CD14-positive monocyte (primary cell): Measurements from ENCODE around the gene IGFN1. TPM values are rescaled to one million over a fixed set of nuclear protein-coding genes. Genes with fewer than 3 reads are reported as not detected.

Experiments used
- DNase-seq, 3 donors: peaks; one replicate each; pipeline ENCODE4 v3.0.0-alpha.2; 2011 to 2022
- H2AFZ ChIP-seq: 2 replicates; pipeline ENCODE4 v1.6.0; 2012; ENCODE audit warnings: mild to moderate bottlenecking, low read depth, low read length, inconsistent platforms; ENCODE audit not compliant: insufficient read depth, poor library complexity, severe bottlenecking
- H3K27ac ChIP-seq, 2 donors: 1 replicate in 1 of 2; 2 replicates in 1 of 2; pipeline ENCODE4 v1.5.1; 2012 to 2013; ENCODE audit warnings: low read length in 2 of 2, control low read depth in 1 of 2, inconsistent platforms in 1 of 2, low read depth in 1 of 2, mild to moderate bottlenecking in 1 of 2
- H3K27me3 ChIP-seq, 2 donors: one replicate each; pipeline versions ENCODE4 v1.6.0 to v1.6.1; 2011 to 2013; ENCODE audit warnings: low read length in 2 of 2; ENCODE audit not compliant: control insufficient read depth in 2 of 2, insufficient read depth in 2 of 2
- H3K36me3 ChIP-seq, 2 donors: replicated peaks in 1 of 2; 1 replicate in 1 of 2; 2 replicates in 1 of 2; pipeline versions ENCODE4 v1.5.1 to v1.6.1; 2012 to 2013; ENCODE audit warnings: low read length in 2 of 2, control low read depth in 1 of 2, inconsistent platforms in 1 of 2, mild to moderate bottlenecking in 1 of 2; ENCODE audit not compliant: insufficient read depth in 2 of 2, control insufficient read depth in 1 of 2
- H3K4me1 ChIP-seq, 2 donors: 1 replicate in 1 of 2; 2 replicates in 1 of 2; pipeline versions ENCODE4 v1.5.1 to v1.6.1; 2012 to 2013; ENCODE audit warnings: low read length in 2 of 2, control low read depth in 1 of 2, inconsistent platforms in 1 of 2, mild to moderate bottlenecking in 1 of 2, moderate library complexity in 1 of 2; ENCODE audit not compliant: insufficient read depth in 2 of 2, control insufficient read depth in 1 of 2
- H3K4me2 ChIP-seq: replicated peaks from 2 replicates; pipeline ENCODE3; 2012; ENCODE audit warnings: low read length, moderate library complexity, mild to moderate bottlenecking; ENCODE audit not compliant: poor library complexity, severe bottlenecking; ENCODE audit errors: extremely low read depth
- H3K4me3 ChIP-seq, 3 experiments: fragments of 200-600 bp in 1 of 3; sonication (generic) in 1 of 3; replicated peaks in 1 of 3; 1 replicate in 2 of 3; 2 replicates in 1 of 3; pipeline ENCODE4 v1.5.1; 2011 to 2013; ENCODE audit warnings: low read length in 3 of 3, mild to moderate bottlenecking in 3 of 3, control low read depth in 2 of 3, low read depth in 2 of 3, inconsistent platforms in 1 of 3, moderate library complexity in 1 of 3
- H3K79me2 ChIP-seq: 2 replicates; pipeline ENCODE4 v1.6.0; 2012; ENCODE audit warnings: mild to moderate bottlenecking, control low read depth, inconsistent platforms, low read length, moderate library complexity; ENCODE audit not compliant: insufficient read depth
- H3K9ac ChIP-seq: 2 replicates; pipeline ENCODE4 v1.6.0; 2017; ENCODE audit warnings: low read length, mild to moderate bottlenecking; ENCODE audit not compliant: insufficient read depth, poor library complexity, severe bottlenecking
- H3K9me3 ChIP-seq, 2 donors: replicated peaks in 1 of 2; 1 replicate in 1 of 2; 2 replicates in 1 of 2; pipeline versions ENCODE4 v1.5.1 to v1.6.1; 2012 to 2013; ENCODE audit warnings: low read length in 2 of 2, control low read depth in 1 of 2; ENCODE audit not compliant: control insufficient read depth in 1 of 2, insufficient read depth in 1 of 2
- H4K20me1 ChIP-seq: 2 replicates; pipeline ENCODE4 v1.6.0; 2012; ENCODE audit warnings: mild to moderate bottlenecking, low read length, control low read depth, moderate library complexity; ENCODE audit not compliant: insufficient read depth
- H3K27ac Mint-ChIP-seq, 7 donors: one replicate each; pipeline ENCODE4 v1.8.0; 2020; ENCODE audit warnings: mild to moderate bottlenecking in 7 of 7, mixed read lengths in 7 of 7, moderate library complexity in 6 of 7, inconsistent platforms in 2 of 7
- H3K27me3 Mint-ChIP-seq, 3 donors: one replicate each; pipeline ENCODE4 v1.8.0; 2021 to 2022; ENCODE audit warnings: low read depth in 3 of 3, mild to moderate bottlenecking in 3 of 3, mixed read lengths in 3 of 3, moderate library complexity in 3 of 3, inconsistent platforms in 1 of 3
- H3K36me3 Mint-ChIP-seq, 2 donors: one replicate each; pipeline ENCODE4 v1.8.0; 2020; ENCODE audit warnings: mixed read lengths in 2 of 2, inconsistent platforms in 1 of 2, mild to moderate bottlenecking in 1 of 2
- H3K4me1 Mint-ChIP-seq: one replicate; pipeline ENCODE4 v1.8.0; 2020; ENCODE audit warnings: mild to moderate bottlenecking, mixed read lengths
- H3K4me3 Mint-ChIP-seq, 2 donors: one replicate each; pipeline ENCODE4 v1.8.0; 2020; ENCODE audit warnings: mild to moderate bottlenecking in 2 of 2, mixed read lengths in 2 of 2, moderate library complexity in 1 of 2
- H3K9me3 Mint-ChIP-seq, 7 donors: one replicate each; pipeline ENCODE4 v1.8.0; 2020 to 2022; ENCODE audit warnings: mixed read lengths in 7 of 7, mild to moderate bottlenecking in 6 of 7, moderate library complexity in 6 of 7, inconsistent platforms in 2 of 7
- WGBS: methylation state at CpG from one replicate; pipeline ENCODE4 v1.1.5; 2013; ENCODE audit warnings: missing lambda C conversion rate; ENCODE audit not compliant: insufficient coverage; 5-methylcytosine and 5-hydroxymethylcytosine counted together
- intact Hi-C, 2 donors: fragments of 100-400 bp; cut with micrococcal nuclease; formaldehyde crosslinking; loops; one replicate each; pipeline versions ENCODE4 v1.15.0 to v1.15.1; 2023
- polyA plus RNA-seq, 3 donors: library from polyadenylated mRNA; depleted of rRNA in 1 of 3; unstranded in 2 of 3; stranded (reverse) in 1 of 3; fragments of 300-500 nt in 2 of 3; fragments of >200 nt in 1 of 3; fragmentation: Illumina TruSeq in 2 of 3; gene quantifications; 1 replicate in 2 of 3; 2 replicates in 1 of 3; pipeline ENCODE4 v1.2.3, GENCODE V29; 2012 to 2021
- TF ChIP-seq, protein P1 (sequence below): fragments of 200-600 bp; IDR thresholded peaks from one replicate; pipeline ENCODE4 v1.8.0; 2022; ENCODE audit warnings: antibody characterized with exemption, mild to moderate bottlenecking

IGFN1 gene
- polyA plus RNA-seq, 3 donors: not detected

DNA sequence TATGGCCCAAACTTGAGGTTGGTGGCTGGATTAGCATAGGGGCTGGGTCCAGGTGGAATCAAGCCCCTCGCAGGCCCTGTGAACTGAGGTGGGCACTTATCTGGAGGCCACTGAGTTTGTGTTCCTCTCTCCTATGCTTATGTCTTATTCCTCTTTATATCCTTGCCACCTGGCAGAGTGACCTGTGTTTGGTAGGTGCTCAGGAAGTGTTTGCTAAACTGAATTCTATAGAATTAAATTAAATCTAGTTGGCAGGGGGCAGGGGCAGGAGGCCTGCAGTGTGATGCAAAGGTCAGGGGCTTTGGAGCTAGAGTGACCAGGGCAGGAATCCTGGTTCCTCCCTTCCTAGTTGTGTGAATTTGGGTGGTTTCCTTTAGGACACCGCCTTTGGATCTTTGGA, 35.3 kb upstream of the IGFN1 start:
- Histone ChIP-seq H4K20me1 (no peaks in the 10 kb centered on the region), H3K9me3 (no peaks in the 10 kb centered on the region), H3K27me3 (no peaks in the 10 kb centered on the region), H2AFZ (no peak overlapping the region), H3K36me3 (peaks cover 6 to 18% of the 10 kb centered on the region in 2 donors), H3K4me3 (no peak overlapping the region), H3K9ac (no peak overlapping the region), H3K27ac (no peak overlapping the region), H3K79me2 (peaks cover 3% of the 10 kb centered on the region), H3K4me1 (peaks cover 14 to 17% of the 10 kb centered on the region in 2 donors), H3K4me2 (no peak overlapping the region)
- intact Hi-C loops: no loop called here
- TF ChIP-seq, protein P1, sequence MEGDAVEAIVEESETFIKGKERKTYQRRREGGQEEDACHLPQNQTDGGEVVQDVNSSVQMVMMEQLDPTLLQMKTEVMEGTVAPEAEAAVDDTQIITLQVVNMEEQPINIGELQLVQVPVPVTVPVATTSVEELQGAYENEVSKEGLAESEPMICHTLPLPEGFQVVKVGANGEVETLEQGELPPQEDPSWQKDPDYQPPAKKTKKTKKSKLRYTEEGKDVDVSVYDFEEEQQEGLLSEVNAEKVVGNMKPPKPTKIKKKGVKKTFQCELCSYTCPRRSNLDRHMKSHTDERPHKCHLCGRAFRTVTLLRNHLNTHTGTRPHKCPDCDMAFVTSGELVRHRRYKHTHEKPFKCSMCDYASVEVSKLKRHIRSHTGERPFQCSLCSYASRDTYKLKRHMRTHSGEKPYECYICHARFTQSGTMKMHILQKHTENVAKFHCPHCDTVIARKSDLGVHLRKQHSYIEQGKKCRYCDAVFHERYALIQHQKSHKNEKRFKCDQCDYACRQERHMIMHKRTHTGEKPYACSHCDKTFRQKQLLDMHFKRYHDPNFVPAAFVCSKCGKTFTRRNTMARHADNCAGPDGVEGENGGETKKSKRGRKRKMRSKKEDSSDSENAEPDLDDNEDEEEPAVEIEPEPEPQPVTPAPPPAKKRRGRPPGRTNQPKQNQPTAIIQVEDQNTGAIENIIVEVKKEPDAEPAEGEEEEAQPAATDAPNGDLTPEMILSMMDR: no peak
- DNase-seq: no peak
- no CpG with 5 or more reads among the region's 2 CpGs for WGBS
- Mint-ChIP-seq H3K27me3 (peaks cover 0 to 7% (median 0%) of the 10 kb centered on the region in 3 donors), H3K4me3 (no peak overlapping the region), H3K27ac (no peak overlapping the region), H3K36me3 (peaks cover 11 to 14% of the 10 kb centered on the region in 2 donors), H3K9me3 (peaks cover 0 to 5% (median 0%) of the 10 kb centered on the region in 7 donors), H3K4me1 (peaks cover 16% of the 10 kb centered on the region)

DNA sequence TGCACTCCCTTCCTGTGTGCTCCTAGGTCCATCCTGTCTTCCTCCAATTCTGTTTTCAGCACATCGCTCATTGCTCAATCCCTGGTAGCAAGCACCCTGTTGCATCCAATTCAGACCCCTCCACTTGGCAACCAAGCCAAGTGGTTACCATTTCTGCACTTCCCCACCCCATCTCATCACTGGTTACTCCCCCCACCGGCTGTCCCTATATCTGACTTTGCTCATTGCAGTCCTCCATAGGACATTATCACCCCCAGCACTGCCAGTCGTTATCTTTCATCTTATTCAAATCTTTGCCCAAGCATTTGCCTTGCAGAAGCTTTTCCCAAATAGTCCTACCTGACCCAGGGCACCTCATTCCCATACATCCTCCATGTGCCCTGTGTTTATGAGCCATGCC, 34.3 kb upstream of the IGFN1 start:
- no peak overlapping the region for H3K4me3 Mint-ChIP-seq
- H3K27me3 Mint-ChIP-seq: peaks cover 0 to 7% (median 0%) of the 10 kb centered on the region in 3 donors
- peaks cover 14 to 17% of the 10 kb centered on the region in 2 donors for H3K4me1 ChIP-seq
- DNase-seq: no peak
- WGBS: 95% methylated on average over 3 of the region's 3 CpGs
- H2AFZ ChIP-seq: no peak overlapping the region
- no peak overlapping the region for H3K9ac ChIP-seq
- H3K9me3 Mint-ChIP-seq: peaks cover 0 to 5% (median 0%) of the 10 kb centered on the region in 7 donors
- no peak overlapping the region for H3K4me2 ChIP-seq
- H3K27ac Mint-ChIP-seq: no peak overlapping the region
- H3K79me2 ChIP-seq: peaks cover 3% of the 10 kb centered on the region
- no peak overlapping the region for H3K4me3 ChIP-seq
- no peaks in the 10 kb centered on the region for H4K20me1 ChIP-seq
- no peaks in the 10 kb centered on the region for H3K9me3 ChIP-seq
- H3K27me3 ChIP-seq: no peaks in the 10 kb centered on the region
- H3K36me3 Mint-ChIP-seq: peaks cover 2 to 4% of the 10 kb centered on the region in 2 donors
- H3K4me1 Mint-ChIP-seq: peaks cover 16% of the 10 kb centered on the region
- no peak overlapping the region for H3K27ac ChIP-seq
- TF ChIP-seq, protein P1: no peak
- intact Hi-C loops: no loop called here
- peaks cover 0 to 8% of the 10 kb centered on the region in 2 donors for H3K36me3 ChIP-seq
